ENCODE results near the gene TBC1D9. TPM values are rescaled to one million over a fixed set of nuclear protein-coding genes. Genes with fewer than 3 reads are reported as not detected.

TBC1D9 gene
- total and polyA plus RNA-seq, 2 of the 13 experiments (the other 11 are each of a cell fraction or from before 2014, with no cell fraction given) = 11.9 to 12.2 TPM

GRCh38 chr4:140697709-140698560 is 58.2 kb downstream of the TBC1D9 start:
- no peak overlapping the region for H2AFZ ChIP-seq (ENCODE audit: low read length)
- H3K9ac ChIP-seq (ENCODE audit: insufficient read depth, low read depth, low read length) = no peak overlapping the region
- no peaks in the 10 kb centered on the region for H3K79me2 ChIP-seq (ENCODE audit: insufficient read depth, low read length)
- no peaks in the 10 kb centered on the region for H3K27me3 ChIP-seq (ENCODE audit: control insufficient read depth in 1 of 2, insufficient read depth in 2 of 2, low read length in 2 of 2)
- no peaks in the 10 kb centered on the region for H3K9me3 ChIP-seq (ENCODE audit: low read length)
- H3K4me1 ChIP-seq (ENCODE audit: insufficient read depth, low read length) = peaks cover 20% of the 10 kb centered on the region
- TF ChIP-seq NCOA2 (CRISPR knock-in tag; IDR thresholded peaks at IDR 0.05) = no peak
- TF ChIP-seq JUND (CRISPR knock-in tag; IDR thresholded peaks at IDR 0.05) = no peak
- no peak for TF ChIP-seq FOSL1 (CRISPR knock-in tag; IDR thresholded peaks at IDR 0.05; ENCODE audit: borderline replicate concordance)
- TF ChIP-seq ZNF34 (CRISPR knock-in tag; IDR thresholded peaks at IDR 0.05; ENCODE audit: borderline replicate concordance) = no peak
- TF ChIP-seq ZFP41 (CRISPR knock-in tag; IDR thresholded peaks at IDR 0.05; ENCODE audit: borderline replicate concordance) = no peak
- no peak for TF ChIP-seq ZNF615 (CRISPR knock-in tag; IDR thresholded peaks at IDR 0.05; ENCODE audit: borderline replicate concordance)
- TF ChIP-seq, protein P1, sequence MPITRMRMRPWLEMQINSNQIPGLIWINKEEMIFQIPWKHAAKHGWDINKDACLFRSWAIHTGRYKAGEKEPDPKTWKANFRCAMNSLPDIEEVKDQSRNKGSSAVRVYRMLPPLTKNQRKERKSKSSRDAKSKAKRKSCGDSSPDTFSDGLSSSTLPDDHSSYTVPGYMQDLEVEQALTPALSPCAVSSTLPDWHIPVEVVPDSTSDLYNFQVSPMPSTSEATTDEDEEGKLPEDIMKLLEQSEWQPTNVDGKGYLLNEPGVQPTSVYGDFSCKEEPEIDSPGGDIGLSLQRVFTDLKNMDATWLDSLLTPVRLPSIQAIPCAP (CRISPR knock-in tag; IDR thresholded peaks at IDR 0.05; ENCODE audit: low read depth) = no peak
- TF ChIP-seq ZNF776 (CRISPR knock-in tag; IDR thresholded peaks at IDR 0.05) = no peak
- TF ChIP-seq NBN (conservative IDR thresholded peaks at IDR 0.05) = no peak
- no peak for TF ChIP-seq SIN3A (IDR thresholded peaks at IDR 0.05; ENCODE audit: borderline replicate concordance, low read depth, low read length)
- TF ChIP-seq, protein P2, sequence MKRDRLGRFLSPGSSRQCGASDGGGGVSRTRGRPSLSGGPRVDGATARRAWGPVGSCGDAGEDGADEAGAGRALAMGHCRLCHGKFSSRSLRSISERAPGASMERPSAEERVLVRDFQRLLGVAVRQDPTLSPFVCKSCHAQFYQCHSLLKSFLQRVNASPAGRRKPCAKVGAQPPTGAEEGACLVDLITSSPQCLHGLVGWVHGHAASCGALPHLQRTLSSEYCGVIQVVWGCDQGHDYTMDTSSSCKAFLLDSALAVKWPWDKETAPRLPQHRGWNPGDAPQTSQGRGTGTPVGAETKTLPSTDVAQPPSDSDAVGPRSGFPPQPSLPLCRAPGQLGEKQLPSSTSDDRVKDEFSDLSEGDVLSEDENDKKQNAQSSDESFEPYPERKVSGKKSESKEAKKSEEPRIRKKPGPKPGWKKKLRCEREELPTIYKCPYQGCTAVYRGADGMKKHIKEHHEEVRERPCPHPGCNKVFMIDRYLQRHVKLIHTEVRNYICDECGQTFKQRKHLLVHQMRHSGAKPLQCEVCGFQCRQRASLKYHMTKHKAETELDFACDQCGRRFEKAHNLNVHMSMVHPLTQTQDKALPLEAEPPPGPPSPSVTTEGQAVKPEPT (CRISPR knock-in tag; IDR thresholded peaks at IDR 0.05; ENCODE audit: low read depth) = no peak
- TF ChIP-seq TAF1 (CRISPR knock-in tag; IDR thresholded peaks at IDR 0.05) = no peak
- TF ChIP-seq ATF1 (CRISPR knock-in tag; IDR thresholded peaks at IDR 0.05) = no peak
- no peak for TF ChIP-seq ZNF777 (CRISPR knock-in tag; IDR thresholded peaks at IDR 0.05)
- TF ChIP-seq ZBTB49 (CRISPR knock-in tag; IDR thresholded peaks at IDR 0.05; ENCODE audit: borderline replicate concordance) = no peak
- TF ChIP-seq ZNF468 (CRISPR knock-in tag; IDR thresholded peaks at IDR 0.05) = no peak
- intact Hi-C loops (cut with micrococcal nuclease; ENCODE audit: unreplicated experiment) (no loop called here), in situ Hi-C loops (cut with HindIII; ENCODE audit: extremely low pct_ligation_motif_present, low pct_unique_long_range_greater_than_20kb) (no loop called here)
- no peak overlapping the region for H3K4me2 ChIP-seq (ENCODE audit: low read depth, low read length)
- WGBS (ENCODE audit: low lambda C conversion rate) = 96% methylated on average over 16 of the region's 16 CpGs
- no peaks in the 10 kb centered on the region for H4K20me1 ChIP-seq (ENCODE audit: insufficient read depth, low read length)
- peaks cover 8 to 17% of the 10 kb centered on the region in 2 experiments for H3K36me3 ChIP-seq (replicated peaks in 1 of 2; ENCODE audit: control insufficient read depth in 1 of 2, insufficient read depth in 2 of 2, low read length in 2 of 2)
- ATAC-seq (no peak), DNase-seq (ENCODE audit: low spot score) (no peak), FAIRE-seq (no peak)
- ChIA-PET CTCF (ENCODE audit: low intra/inter-chr PET ratio, low total read pairs) (no interaction called here), POLR2A (interaction anchor here (1.3 kb wide), 1 partner anchor 13 kb away, joined by 3 read pairs; no protein-coding TSS in a partner anchor)
- no TSS peak for BruUV-seq (replicated peaks)
- H3K4me3 ChIP-seq (replicated peaks in 1 of 3; ENCODE audit: insufficient read depth in 1 of 3, low read depth in 2 of 3, low read length in 3 of 3) = no peak overlapping the region
- no peak overlapping the region for H3K27ac ChIP-seq (ENCODE audit: extremely low read length, insufficient read depth, low read length)

All from HepG2 (cell line).